Right hindlimb (tissue), 1 donor: ENCODE results near the gene VASH2.
"Not testable (repeated sequence)": the region's sequence is repeated elsewhere in the genome, so short reads cannot be mapped to it uniquely, and the experiment has no call there.

Source experiments
- DNase-seq: peaks from one replicate; pipeline ENCODE4 v3.0.0-alpha.2; 2018

Gene VASH2

GRCh38 chr1:212982430-212983152 lies 32.2 kb downstream of the VASH2 start:
- no peak for DNase-seq

DNA sequence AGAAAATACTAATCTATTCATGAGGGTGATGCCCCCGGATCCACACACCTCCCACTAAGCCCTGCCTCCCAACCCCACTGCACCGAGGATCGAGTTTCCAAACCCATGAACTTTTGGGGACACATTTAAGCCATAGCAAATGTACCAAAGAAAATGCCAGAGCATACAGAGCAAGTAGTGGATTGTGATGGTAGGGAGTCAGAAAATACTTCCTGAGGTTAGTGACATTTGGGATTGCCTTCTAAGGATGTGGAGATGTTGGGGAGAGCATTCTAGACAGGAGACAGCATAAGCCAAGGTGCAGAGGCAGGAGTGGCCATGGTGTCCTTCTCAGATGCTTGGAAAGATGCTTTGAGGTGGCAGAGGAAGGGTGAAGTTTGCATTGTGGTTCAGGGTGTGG lies 33.1 kb downstream of the VASH2 start:
- no peak for DNase-seq

DNA sequence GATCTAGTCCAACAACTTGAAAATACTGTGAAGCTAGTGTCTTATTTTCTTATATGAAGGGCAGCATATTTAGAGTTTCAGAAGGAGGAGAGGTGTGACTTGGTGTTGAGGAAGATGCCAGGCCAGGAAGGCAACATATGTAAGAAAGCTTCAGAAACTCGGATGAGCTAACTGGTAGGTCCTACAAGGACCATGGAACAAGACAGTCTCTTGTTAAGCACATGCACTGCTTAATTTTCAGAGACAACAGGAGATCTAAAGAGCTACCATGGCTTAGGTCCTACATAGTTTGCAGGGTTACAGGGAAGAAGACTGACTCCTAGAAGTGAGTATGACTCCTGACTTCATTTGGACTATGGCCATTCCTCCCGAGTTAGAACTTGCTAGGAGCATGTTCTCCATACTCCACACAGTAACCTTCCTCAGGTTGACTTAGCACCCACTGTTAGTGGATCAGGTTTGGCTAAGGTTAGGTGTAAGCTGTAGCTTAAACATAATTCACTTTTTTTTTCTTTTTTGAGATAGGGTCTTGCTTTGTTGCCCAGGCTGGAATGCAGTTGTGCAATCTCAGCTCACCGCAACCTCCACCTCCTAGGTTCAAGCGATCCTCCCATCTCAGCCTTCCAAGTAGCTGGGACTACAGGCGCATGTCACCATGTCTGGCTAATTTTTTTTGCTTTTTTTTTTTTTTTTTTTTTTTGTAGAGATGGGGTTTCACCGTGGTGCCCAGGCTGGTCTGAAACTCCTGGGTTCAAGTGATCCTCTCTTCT lies 34.4 kb downstream of the VASH2 start:
- no peak for DNase-seq

- no peak for DNase-seq
Observed at GRCh38 chr1:212986551-212986950, 36.2 kb downstream of the VASH2 start.

- DNase-seq = no peak
Observed at GRCh38 chr1:212987702-212988322, 37.5 kb downstream of the VASH2 start.

DNA sequence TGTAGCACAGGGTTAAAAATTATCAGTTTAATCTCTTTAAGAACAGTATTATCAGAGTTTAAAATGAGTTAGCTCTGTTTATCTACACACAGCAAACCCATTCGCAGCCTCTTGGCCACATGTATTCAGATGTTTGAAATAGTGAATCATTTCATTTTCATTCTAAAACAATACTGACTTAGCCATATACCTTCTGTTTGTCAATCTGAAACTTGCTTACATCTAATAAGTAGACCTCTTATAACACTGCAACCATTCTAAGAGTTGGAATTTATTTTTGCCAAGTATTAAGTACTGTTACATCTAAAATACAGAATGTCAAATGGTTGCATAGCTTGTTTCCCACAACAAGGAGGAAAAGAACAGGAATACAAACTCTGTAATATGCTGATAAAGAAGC lies 39.9 kb downstream of the VASH2 start:
- no peak for DNase-seq

- not testable (repeated sequence) for DNase-seq
Observed at GRCh38 chr1:212993960-212994359, 43.6 kb downstream of the VASH2 start.

DNA sequence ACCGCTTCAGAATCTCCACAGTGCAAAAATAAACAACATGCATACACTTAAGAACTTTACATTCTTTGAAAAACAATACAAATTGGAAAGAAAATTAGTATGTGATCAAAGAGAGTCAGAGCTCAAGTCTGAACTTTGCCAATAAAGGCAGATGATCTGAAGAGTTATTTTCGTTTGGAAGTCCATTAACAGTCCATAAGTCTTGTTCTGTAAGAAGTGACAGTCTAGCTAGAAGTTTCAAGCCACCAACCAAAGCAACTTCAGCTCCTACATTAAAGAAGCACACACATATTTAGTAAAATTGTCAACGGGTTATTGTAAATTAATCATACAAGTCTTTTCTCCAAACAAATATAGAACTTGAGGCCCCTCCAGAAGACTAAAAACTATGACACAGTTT lies 44.6 kb downstream of the VASH2 start:
- DNase-seq = no peak

- DNase-seq = no peak
Observed at GRCh38 chr1:213003256-213003655, 52.9 kb downstream of the VASH2 start.

DNA sequence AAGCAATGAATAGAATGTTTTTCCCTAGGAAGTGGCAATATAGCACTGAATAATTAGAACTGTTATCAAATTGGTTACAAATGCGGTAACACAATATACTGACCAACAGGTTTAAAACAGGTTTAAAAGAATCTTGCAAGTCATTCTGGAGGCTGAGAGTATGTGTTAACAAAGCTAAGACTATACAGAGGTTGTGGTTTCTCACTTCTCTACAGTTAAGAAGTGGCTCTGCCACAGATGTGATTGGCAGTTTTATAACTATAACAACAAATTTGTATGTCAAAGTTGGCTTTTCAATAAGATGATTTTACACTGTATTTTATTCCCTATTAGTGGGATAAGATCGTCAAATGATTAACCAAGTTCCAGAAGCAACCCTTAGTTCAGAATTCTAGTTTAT lies 58.2 kb downstream of the VASH2 start:
- no peak for DNase-seq

- peak; percentile 18 for DNase-seq
Observed at GRCh38 chr1:213014642-213015041, 64.3 kb downstream of the VASH2 start.

DNA sequence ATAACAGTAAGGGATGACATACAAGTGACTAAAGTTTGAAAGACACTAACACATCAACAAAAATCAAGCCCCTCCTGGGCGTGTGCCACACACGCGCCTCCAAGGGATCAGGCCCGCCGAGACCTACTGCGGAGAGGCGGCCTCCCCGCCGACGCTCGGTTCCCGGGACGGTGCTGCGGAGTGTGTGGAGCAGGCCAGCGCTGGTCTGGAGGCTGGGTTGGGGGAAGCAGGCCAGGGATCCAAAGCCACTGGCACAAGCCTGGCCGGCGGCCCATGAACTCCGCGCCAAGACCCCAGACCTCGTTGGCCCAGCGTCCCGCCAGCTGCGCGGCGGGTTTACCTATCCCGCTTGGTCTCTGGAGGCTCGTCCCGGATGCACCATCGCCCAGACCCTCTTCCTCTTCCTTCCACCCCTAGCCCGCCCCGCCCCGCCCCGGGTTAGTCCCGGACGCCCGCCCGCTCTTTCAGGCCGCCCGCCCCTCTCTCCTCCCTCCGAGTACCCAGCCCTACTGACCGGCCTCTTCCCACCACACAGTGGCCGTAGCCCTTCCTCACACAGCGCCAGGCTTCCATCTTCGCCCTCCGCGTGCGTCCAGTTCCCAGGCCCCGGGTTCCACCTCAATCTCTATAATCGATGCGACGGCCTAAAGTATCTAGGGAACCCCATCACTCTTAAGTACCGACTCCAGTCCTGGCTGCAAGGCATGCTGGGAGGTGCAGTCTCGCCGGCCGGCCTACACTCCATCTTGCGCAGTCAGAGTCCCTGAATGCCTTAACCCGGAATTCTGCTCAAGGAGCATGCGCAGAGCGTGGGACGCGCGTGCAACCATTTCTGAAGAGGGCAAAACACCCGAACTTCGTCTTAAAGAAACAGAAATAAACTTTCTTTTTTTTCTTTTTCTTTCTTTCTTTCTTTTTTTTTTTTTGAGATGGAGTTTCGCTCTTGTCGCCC lies 65.0 kb downstream of the VASH2 start, which contains the start of gene ANGEL2:
TSS of gene ANGEL2 (minus strand) at position 769 of the 952 bp plus-strand sequence. CDS start at position 573, 196 bp downstream.
- peak; percentile 98 for DNase-seq

GRCh38 chr1:213017447-213018273 lies 67.3 kb downstream of the VASH2 start:
- DNase-seq = no peak

DNA sequence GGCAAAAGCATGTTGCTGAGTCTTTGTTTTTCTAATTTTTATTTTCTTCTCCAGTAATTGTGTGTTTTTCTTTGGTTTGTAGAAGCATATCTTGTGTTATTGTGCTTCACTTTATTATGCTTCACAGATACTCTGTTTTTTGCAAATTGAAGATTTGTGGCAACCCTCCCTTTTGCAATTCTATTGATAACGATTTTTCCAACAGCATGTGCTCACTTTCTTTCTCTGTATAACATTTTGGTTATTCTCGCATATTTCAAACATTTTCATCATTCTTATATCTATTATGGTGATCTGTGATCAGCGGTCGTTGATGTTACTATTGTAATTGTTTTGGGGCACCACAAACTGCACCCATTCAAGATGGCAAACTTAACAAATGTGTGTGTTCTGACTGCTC lies 69.1 kb downstream of the VASH2 start:
- DNase-seq = no peak

GRCh38 chr1:213020016-213020415 lies 69.7 kb downstream of the VASH2 start:
- DNase-seq = no peak

DNA sequence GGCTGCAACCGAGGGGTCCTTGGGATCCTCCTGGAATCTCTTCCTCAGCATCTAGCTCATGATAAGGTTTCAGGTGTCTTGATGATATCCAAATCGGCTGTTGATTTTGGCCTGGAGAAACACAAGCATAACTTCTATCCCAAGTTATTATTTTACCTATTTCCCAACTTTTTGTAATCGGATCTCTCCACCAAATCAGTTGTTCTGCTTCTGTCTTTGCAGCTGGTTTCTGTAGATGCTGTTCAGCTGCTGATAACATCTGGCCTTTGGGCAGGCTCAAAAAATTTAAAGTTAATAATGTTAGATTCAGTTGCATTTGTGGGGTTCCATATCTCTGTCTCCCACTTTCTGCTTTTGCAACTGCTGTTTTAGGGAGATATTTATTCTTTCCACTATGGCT lies 76.7 kb downstream of the VASH2 start:
- not testable (repeated sequence) for DNase-seq

- no peak for DNase-seq
Observed at GRCh38 chr1:213032651-213033050, 82.3 kb downstream of the VASH2 start.

DNA sequence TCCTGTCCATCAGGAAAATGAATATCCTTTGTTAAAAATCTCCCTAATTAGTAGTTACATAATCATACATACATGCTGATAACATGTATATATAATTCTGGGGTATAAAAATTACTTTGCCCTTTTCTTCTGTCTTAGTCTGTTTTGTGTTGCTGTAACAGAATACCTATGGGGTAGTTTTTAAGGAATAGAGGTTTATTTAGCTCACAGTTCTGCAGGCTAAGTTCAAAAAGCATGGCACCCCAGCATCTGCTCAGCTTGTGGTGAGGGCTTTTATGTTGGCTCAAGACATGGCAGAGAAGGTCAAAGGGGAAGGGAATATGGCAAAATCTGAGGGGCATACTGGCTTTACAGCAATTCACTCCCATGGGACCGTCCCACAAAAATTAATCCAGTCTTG lies 84.4 kb downstream of the VASH2 start:
- no peak for DNase-seq

- DNase-seq = no peak
Observed at GRCh38 chr1:213035573-213035972, 85.2 kb downstream of the VASH2 start.
